Stimulated activated CD8-positive, alpha-beta memory T cell treated with anti-CD3 and anti-CD28 coated beads, Interleukin-15, amount 100 ng/mL, for 24 hours (primary cell): ENCODE data around the gene DNAH17.
A peak's percentile ranks its signal among the peaks of the same experiment; 100 is the strongest.

Experiments
- DNase-seq: peaks from one replicate; pipeline ENCODE4 v3.0.0-alpha.2; 2020; ENCODE audit warnings: low read depth

DNAH17 gene

DNA sequence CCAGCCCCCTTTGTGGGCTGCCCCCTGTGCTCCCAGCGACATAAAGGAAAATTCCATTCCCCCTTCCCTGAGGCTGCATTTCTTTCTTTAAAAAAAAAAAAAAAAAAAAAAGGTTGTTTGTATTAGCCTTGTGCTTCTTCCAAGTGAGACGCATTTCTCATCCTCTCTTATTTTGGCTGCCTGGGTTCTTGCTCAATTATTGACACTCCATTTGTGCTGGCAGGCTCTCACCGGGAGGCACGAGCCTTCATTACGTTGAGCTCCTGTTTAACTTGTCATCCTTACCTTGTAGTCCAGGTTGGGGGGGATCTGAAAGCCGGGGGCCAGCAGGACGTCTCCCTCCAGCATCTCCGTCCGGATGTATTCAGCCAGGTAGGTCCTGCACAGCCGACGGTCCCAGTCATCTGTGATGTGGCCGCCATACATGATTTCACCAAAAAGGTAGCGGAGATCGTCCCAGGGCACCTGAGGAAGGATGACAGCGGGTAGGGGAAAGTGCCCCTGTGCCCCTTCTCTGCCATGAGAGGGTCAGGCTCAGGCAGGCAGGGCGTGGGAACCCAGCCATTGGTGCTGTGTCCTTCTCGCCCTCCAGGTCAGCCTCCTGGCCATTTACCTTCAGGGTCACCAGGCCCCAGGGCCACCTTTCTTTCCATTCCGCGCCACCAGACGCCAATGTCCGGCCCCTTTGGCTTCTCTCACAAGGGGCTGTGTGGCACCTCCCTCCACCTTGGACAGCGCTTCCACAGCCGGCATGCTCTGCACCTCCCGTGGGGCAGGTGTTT lies 148.2 kb downstream of the DNAH17 start:
- no peak for DNase-seq

DNA sequence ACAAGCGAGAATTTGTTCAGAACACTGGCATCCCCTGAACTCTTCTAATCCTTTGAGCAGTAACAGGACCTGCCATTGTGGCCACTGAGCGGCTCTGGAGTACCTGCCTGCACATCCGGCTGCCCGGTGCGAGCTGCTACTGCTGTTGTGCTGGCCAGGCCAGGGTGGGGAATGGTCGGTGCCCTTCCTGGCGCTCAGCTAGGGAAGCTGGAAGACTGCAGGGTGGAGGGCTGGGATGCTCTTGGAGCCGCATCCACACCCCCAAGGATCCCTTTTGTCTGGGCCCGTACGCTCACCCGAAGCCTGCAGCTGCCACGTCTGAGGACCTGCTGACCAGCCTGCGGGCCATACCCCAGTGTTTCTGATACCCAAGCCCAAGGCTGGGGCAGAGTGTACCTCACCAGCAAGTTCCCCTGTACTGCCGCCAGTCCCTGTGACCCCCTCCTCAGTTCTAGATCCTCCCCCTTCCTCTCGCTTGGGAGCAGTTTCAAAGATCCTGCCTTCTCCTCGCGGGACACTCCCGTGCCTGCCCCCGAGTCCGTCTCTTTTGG lies 149.1 kb downstream of the DNAH17 start:
- no peak for DNase-seq

DNA sequence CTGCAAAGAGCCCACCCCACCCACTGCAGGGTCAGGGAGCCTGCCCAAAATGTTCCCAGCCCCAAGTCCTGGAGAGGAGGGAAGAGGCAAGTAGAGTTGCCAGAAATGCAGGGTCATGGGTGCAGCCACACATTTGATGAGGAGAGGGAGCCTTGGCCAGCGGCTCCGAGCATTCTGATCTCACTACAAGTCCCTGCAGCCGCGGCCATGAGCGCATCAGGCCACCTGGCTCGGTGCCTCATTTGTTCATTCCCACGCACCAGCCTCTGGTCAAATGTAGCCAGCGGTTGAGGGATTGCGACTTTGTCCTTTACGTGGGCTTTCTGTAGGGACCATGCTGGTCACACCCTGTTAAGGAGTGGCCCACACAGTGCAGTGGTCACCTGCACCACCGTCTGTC lies 150.1 kb downstream of the DNAH17 start:
- DNase-seq: no peak

DNA sequence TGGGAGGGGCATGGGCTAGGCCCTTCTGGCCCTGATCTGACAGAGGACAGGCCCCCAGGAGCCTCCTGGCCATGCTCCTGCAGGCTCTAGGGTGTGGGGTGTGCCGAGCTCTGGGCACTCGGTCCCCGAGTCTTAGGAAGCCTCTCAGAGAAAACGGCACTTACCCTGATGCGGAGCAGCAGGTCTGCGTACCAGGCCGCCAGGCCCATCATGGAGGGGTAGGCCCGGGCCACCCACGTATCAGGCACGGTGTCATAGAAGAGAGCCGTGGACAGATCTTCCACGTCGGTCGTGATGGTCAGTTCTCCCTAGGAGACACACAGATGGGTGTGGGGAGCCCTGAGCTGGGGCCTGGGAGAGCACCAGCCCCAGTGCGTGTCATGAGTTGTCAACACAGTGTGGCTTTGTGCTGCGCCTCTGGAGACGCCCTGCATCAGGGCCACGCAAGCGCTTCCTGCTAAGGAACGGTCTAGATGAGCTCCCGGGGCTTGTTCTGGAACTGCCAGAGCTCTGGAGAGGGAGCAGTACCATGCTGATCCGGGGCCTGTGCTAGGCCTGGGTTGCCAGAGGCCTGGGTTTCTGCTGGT lies 150.8 kb downstream of the DNAH17 start:
- DNase-seq: no peak

DNA sequence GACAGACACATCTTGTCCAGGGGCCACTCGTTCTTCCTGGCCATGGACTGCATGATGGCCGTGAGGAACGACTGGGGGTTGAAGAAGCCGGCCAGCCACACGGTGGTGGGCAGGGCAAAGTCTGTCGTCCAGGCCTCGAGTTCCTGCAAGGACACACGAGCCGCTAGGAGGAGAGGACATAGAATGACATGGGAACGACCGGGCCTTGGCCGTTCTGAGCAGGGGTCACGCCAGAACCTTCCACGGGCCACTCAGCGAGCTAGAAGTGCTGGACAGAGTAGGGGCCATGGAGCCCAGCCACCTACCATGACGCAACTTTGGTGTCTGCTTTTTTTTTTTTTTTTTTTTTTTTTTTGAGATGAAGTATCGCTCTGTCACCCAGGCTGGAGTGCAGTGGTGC lies 151.8 kb downstream of the DNAH17 start:
- DNase-seq: no peak

DNA sequence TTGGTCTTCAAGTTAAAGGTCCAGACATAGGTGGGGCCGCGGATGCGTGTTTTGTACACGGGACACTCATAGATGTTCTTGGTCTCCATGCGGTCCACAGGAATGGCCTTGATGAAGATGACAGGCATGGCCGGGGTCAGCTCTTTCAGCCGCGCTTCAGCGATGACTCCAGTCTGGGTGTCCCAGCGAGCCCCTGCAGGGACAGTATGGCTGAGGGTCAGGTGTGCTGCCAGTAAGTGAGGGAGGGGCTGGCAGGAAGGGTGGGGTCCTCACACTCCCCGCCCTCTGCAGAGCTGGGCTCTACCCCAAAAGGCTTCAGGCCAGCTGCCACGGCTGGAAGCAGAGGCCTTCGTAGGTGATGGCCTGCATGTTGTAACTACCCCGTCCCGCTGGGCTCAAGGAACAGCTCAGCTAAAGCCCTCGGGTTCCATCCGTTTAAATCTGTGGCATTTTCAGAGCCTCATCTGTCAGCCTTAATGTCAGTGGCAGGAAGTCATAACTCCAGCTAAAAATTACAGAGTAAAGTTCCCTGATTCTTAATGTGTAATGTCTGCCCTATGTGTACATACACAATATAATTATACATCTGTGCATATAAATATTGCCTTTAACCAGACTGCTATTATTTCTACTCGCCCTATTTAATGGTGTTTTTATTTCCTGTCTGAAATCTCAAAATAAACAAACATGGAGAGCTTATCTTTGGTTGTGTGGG lies 153.1 kb downstream of the DNAH17 start:
- DNase-seq: no peak

DNA sequence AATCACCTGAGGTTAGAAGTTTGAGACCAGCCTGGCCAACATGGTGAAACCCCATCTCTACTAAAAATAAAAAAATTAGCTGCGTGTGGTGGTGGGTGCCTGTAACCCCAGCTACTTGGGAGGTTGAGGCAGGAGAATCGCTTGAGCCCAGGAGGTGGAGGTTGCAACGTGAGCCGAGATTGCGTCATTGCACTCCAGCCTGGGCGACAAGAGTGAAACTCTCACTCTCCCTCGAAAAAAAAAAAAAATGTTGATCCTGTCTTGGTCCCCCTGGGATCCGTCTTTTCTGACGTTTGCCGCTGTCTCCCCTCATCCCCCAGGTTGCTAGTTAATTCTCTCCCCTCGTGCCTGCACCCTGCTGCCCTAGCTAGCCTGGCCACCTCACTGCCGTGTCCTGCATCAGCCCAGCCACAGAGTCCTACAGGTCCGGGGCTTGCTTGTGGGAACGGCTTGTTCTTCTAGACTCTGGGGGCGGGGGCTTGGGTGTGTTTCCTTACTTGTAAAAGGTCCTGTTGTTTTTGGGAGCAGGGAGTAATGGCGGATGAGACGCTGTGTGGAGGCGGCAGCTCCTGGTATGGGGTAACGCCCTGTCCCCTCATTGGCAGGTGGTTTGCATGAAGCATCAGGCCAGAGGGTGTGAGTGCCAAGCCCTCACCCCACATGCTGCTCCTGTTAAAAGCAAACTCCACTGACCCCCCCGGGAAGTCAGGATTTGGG lies 154.2 kb downstream of the DNAH17 start:
- DNase-seq: no peak

DNA sequence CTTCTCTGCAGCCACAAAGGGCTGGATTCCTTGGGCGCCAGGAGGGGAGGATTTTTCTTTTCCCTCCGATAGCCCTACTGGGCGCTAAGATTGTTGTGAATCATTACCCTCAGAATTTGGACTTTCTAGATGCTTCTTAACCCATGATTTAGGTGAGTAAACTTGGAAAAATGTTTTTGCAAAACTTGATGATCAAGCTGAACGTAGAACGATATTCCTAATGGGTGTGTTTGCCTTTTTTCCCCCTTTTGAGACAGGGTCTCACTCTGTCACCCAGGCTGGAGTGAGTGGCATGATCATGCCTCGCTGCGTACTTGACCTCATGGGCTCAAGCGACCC lies 155.0 kb downstream of the DNAH17 start:
- no peak for DNase-seq

DNA sequence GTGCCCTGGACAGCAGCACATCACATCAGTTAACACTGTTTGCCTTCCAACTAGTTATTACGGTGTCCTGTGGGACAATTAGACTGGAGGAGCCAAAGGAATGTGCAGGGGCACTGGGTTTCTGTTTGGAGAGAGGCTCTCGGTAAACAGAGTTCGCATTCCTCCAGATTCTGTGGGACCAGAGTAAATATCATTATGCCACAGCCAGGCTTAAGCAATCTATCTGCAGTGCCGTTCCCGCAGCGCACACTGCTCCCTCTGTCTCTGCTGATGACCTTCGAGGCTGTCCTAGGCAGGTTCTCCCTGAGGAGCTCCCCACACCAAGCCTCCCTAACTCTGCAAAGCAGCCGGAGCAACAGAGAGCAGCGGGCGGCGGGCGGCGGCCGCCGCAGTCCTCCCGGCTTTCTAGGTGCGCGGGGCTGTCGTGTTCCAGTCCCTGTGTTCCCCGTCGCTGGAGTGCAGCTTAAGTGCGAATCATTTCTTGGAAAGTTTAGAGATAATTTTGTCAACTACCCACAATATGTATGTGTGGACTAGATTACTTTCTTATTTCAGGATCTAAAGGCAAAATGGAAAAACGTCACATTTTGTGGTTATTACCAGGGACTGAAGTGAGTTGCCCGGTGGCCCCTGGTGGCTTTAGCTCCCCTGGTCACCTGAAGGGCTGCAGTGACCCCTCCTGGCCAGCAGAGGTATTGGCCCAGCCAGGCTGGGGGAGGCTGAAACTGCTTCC lies 155.5 kb downstream of the DNAH17 start:
- DNase-seq: peak; percentile 42

DNA sequence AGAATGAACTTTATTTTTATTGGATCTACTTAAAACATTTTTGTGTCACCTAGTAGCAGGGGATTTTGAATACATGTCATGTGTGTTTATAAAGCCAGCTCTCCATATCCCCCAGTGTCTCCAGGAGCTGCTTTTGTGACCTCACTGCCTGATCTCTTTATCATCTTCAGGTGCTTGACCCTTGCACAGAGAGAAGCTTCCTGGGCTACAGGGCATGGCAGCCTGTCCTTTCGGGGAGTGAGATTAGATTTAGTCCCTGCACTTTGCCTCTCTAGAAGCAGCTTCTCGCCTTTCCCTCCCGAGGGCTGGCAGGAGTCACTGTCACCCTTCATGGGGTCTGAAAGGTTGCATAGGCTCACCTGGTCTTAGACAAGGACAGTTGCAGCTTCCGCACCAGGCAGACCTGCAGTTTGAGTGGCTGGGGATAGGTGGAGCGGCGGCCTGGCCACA lies 156.1 kb downstream of the DNAH17 start:
- no peak for DNase-seq

DNA sequence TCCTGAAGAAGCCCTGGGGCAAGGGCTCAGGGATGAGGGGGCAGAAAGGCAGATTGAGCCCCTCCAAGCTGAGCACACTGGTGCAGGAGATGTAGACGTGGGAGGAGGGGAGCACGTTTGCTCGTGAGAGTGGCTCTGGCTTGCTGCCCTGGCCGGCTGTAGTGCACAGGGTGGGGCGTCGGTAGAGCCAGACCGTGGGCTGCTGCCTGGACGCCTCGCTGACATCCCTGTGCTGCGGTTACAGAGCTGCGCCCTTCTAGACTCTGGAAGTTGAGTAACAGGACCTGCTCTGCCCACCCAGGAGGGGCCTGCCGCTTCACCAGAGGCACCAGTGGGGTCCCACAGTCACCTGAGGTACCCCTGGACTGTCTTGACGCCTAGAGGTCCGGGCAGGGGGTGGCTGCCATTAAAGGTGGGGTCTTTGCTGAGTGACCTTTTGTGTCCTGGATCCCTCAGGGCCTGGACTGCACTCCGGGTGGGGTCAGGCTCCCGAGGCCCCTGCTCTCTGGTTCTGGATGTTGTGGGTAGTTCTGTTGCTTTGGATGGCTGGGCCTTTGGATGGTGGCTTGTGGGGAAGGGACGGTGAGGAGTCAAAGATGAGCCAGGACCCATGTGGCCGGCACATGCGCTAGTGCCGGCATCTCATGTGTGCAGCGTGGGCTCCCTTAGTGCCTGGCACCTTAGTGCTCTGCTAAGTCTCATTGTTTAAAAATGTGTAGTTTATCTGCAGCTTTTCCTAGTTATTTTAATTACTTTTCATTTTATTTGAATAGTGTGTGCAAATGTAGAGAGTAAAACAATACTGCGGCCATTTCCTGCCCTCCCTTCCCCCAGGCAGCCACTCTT lies 157.0 kb downstream of the DNAH17 start:
- DNase-seq: no peak

DNA sequence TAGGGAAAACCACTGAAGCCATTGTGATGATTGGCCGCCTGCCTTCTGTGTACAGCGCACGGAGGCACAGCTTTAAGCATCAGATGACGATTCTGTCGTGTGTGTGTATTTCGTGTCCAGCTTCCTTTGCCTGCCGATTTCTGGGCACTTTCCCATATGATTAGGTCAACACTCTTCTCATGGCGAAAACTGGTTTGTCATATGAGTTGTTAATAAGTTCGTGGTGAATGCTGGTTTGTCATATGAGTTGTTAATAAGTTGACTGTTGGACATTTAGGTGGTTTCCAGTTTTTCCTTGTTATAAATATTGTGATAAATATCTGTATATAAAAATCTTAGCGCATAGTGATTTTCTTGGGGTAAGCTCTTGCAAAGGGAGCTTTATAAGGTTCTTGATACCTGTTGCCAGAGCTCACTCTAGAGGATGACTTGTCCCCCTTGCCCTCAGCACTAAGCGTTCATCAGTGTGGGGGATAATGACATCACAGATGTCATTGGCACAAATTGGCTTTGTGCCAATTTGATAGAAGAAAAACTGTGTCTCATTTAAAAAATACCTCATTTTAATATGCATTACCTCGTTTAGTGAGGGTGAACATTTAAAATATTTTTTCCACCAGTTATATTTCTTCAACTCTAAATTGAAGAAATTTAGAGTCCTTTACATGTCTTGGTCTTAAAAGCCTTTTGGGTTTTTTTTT lies 158.7 kb downstream of the DNAH17 start:
- DNase-seq: no peak

DNA sequence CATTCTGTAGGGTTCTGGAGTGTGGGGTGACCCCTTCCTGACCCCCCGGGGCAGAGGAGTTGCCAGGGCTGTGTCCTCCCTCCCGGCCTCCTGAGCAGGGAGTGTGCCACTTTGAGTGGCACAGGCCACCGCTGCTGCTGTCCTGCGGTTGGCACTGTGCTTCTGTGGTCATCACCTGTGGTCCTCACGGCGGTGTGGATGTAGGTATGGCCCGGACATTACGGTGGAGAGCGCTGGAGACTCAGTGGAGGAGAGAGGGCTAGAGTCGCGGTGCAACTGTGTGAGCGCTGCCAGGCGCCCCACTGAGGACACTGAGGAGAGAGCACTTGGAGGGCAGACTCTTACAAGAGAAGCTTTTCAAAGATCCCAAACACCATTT lies 159.7 kb downstream of the DNAH17 start:
- DNase-seq: no peak

DNA sequence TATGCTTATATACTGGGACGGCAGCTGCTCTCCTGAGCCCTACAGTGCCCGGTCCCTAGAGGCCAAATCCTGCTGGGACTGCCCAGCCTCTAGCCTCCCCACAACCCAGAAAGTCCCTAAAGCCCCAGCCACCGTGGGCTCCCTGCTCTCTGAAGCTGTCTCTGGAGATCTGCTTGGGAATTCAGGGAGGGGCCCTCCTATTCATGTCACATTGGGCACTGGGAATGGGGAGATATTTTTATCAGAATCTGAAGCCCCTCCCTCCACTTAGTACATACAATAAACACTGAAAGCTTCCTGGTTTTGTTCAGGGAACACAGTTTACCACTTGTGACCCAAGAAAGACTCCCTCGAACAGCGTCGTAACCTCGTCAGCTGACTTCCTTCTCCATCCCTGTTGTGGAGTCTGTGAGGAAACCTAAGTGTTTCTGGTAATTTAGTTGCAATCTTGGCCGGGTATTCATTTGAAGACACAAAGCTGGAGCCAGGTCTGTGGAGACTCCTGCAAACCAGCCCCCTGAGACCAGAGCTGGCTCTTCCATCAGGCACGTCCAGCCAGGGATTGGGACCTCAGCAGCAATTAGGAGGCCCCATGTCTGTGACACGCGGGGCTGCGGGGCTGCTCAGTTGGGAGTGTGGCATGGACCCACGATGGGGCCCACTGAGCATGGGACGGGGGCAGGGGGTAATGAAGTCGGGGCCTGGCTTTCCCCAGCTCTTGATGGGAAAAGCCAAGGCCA lies 160.2 kb downstream of the DNAH17 start:
- DNase-seq: no peak

DNA sequence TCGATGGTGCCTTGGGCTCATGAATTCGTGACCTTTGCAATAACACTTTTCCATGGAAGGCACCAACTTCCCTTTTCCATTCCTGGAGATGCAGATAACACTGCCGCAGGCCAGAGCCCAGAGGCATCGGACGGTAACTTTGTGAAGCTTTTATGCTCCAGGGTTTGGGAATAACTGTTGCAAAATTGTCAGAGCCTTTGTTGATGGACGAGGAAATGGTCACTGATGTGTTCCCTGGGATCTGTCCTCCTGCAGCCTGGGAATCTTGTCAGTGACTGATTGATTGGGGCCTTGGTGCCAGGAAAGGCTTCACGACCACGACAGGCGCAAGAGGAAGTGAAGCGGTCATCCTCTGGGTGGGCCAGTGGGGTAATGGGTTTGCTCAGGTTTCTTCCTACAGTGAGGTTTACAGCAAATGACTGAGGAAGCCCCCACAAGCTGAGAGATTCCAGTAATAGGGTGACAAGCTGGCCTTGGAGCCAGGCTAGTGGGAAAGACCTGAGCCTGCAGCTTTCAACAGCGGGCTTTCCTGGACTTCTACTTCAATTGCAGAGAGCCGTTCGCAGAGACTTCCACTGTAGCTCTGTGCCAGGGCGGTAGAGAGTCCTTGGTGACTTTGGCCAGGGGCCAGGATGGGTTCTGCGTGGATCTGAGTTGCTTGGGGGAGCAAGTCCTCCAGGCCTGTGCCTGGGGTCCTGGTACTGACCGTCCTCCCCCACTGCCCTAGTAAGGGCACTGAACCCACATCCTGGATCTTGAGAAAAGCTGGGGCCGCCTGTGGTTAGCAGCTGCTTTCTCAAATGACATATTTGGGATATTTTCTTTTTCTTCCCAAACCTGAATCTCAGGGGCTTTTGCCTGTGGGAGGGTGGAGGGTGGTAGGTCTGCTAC lies 161.1 kb downstream of the DNAH17 start:
- no peak for DNase-seq

DNA sequence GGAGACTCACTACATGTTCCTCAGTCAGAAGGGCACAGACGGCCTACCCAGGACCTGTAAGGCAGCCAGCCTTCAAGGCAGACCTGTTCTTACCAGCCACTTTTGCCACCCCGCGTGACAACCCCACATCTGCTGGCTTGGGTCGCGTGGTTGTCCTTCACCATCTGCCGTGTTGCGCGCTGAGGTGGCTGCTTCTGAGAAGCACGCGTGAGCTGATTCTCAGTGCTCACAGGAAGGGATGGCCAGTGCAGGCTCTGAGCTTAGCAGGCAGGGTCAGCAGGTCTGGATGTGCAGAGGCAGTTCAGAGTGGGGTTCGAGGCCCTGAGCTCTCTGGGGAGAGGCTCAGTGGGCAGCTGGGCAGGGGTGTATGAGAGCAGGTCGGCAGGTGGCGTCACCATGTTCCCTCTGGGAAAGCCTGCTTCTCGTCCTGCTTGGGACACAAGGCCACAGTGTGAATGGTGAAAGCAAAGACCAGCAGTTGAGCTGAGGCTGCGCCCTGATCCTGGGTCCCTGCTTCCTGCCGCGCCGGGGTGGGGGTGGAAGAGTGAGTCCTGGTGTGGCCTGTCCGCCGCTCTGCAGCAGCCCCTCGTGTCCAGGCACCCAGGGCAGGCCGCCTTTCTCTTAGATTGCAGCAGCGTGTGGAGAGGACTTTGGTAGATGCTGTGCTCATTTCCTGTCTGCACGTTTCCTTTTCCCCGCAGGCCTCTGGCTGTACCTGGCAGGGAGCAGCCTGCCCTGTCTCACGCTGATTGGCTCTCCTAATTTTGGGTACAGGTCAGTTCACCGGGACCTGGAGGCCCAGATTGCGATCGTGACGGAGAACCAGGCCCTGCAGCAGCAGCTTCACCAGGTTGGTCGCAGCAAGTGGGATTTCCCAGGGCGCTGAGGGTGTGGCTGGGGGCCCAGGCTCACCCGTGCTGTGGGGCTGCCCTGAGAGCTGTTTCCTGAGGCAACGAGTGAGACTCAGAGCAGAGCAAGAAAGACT lies 162.7 kb downstream of the DNAH17 start:
- DNase-seq: no peak

DNA sequence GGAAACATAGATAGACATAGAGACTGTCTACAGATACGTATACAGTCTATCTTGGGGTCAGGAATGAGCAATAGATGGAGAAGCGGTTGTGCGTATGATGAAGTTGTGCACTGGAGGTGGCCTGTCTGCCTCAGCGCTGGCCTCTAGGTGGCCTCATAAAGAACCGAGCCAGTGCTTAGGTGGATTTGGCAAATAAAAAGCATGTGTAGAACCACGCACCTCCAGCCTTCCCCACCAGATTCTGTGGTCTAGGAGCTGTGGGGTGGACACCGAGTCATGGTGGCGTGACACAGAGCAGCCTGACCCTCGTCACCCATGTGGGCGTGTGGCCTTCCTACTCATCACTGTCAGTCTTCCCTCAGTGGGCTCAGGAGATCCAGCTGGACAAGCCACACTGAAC lies 164.8 kb downstream of the DNAH17 start:
- DNase-seq: no peak
